ENCODE data around the gene CDH4. TPM values are rescaled to one million over a fixed set of nuclear protein-coding genes. Genes with fewer than 3 reads are reported as not detected.

Gene CDH4
- total RNA-seq, 1 experiment from 2014 or later: not detected

DNA sequence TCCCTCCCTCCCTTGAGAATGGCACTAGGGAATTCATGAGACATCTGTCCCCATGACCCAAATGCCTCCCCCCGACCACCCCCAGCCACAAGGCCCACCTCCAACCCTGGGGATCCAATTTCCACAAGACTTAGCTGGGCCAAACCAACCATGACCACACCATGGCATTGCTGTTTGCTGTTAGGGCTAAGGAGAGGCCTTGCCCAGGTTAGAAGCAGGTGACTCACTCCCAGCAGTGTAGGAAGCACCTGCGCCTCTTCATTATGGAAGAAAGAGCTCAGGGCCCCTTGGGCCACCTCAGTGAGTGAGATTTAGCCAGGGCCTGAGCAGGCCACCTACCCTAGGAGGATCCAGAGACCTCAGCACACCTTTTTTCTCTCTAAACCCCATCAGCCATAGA is 475.7 kb downstream of the CDH4 start:
- no peak overlapping the region for H3K4me3 ChIP-seq (ENCODE audit: low read depth in 2 of 2, low read length in 2 of 2)

DNA sequence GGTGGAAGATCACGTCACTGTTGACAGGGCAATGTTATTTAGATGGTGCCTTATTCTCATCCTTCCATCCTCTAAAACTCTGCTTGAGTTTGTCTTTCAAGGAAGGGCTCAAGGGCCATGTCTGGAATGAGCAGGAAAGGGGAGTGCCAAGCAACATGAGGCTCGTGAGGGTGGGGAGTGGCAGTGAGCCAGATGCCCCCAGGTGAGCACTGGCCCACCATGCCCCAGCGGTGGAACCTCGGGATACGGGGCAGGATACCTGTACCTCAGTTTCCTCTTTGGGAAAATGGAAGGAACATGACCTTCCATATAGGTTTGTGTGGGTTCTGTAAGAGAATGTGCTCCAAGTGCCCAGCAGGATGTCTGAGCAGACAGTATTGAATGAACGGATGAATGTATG is 476.3 kb downstream of the CDH4 start:
- DNase-seq (ENCODE audit: low read depth, low spot score): no peak
- TF ChIP-seq, protein P1, sequence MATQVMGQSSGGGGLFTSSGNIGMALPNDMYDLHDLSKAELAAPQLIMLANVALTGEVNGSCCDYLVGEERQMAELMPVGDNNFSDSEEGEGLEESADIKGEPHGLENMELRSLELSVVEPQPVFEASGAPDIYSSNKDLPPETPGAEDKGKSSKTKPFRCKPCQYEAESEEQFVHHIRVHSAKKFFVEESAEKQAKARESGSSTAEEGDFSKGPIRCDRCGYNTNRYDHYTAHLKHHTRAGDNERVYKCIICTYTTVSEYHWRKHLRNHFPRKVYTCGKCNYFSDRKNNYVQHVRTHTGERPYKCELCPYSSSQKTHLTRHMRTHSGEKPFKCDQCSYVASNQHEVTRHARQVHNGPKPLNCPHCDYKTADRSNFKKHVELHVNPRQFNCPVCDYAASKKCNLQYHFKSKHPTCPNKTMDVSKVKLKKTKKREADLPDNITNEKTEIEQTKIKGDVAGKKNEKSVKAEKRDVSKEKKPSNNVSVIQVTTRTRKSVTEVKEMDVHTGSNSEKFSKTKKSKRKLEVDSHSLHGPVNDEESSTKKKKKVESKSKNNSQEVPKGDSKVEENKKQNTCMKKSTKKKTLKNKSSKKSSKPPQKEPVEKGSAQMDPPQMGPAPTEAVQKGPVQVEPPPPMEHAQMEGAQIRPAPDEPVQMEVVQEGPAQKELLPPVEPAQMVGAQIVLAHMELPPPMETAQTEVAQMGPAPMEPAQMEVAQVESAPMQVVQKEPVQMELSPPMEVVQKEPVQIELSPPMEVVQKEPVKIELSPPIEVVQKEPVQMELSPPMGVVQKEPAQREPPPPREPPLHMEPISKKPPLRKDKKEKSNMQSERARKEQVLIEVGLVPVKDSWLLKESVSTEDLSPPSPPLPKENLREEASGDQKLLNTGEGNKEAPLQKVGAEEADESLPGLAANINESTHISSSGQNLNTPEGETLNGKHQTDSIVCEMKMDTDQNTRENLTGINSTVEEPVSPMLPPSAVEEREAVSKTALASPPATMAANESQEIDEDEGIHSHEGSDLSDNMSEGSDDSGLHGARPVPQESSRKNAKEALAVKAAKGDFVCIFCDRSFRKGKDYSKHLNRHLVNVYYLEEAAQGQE (IDR thresholded peaks at IDR 0.05; ENCODE audit: insufficient read depth in 1 of 2, low read depth in 2 of 2, low read length in 1 of 2): no peak
- TF ChIP-seq, protein P2, sequence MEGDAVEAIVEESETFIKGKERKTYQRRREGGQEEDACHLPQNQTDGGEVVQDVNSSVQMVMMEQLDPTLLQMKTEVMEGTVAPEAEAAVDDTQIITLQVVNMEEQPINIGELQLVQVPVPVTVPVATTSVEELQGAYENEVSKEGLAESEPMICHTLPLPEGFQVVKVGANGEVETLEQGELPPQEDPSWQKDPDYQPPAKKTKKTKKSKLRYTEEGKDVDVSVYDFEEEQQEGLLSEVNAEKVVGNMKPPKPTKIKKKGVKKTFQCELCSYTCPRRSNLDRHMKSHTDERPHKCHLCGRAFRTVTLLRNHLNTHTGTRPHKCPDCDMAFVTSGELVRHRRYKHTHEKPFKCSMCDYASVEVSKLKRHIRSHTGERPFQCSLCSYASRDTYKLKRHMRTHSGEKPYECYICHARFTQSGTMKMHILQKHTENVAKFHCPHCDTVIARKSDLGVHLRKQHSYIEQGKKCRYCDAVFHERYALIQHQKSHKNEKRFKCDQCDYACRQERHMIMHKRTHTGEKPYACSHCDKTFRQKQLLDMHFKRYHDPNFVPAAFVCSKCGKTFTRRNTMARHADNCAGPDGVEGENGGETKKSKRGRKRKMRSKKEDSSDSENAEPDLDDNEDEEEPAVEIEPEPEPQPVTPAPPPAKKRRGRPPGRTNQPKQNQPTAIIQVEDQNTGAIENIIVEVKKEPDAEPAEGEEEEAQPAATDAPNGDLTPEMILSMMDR (IDR thresholded peaks at IDR 0.05): no peak
- TF ChIP-seq POLR2AphosphoS5 (IDR thresholded peaks at IDR 0.05; ENCODE audit: low read depth, low read length) (no peak), SIN3A (IDR thresholded peaks at IDR 0.05; ENCODE audit: borderline replicate concordance, insufficient read depth, low read depth, low read length) (no peak), TCF7L2 (IDR thresholded peaks at IDR 0.05; ENCODE audit: low read depth, low read length) (no peak)
- no peaks in the 10 kb centered on the region for H3K4me1 ChIP-seq (ENCODE audit: control insufficient read depth, insufficient read depth, low read length)
- no TSS peak for BruUV-seq (replicated peaks)
- peaks cover 5% of the 10 kb centered on the region; the same call in 1 of the 2 replicates for H3K27me3 ChIP-seq (ENCODE audit: control insufficient read depth, insufficient read depth, low read length)
- no peaks in the 10 kb centered on the region for H3K36me3 ChIP-seq (ENCODE audit: control insufficient read depth, insufficient read depth, low read length)
- no peak for ATAC-seq
- intact Hi-C loops (cut with micrococcal nuclease; ENCODE audit: unreplicated experiment) (no loop called here), in situ Hi-C loops (cut with HindIII; ENCODE audit: low pct_unique_long_range_greater_than_20kb, low sequenced_read_pairs) (no loop called here)
- ChIA-PET POLR2A (no interaction called here), CTCF (no interaction called here)
- no peak overlapping the region for H3K4me3 ChIP-seq (ENCODE audit: low read depth in 2 of 2, low read length in 2 of 2)
- no peak overlapping the region for H3K27ac ChIP-seq (ENCODE audit: low read length)
- H3K9me3 ChIP-seq (ENCODE audit: control insufficient read depth, insufficient read depth, low read depth, low read length): no peaks in the 10 kb centered on the region

More for the DNA sequence above, 475.7 kb downstream of the CDH4 start:
- no TSS peak for BruUV-seq (replicated peaks)
- ATAC-seq (no peak), DNase-seq (ENCODE audit: low read depth, low spot score) (no peak)
- ChIA-PET CTCF (no interaction called here), POLR2A (no interaction called here)
- H3K36me3 ChIP-seq (ENCODE audit: control insufficient read depth, insufficient read depth, low read length): no peaks in the 10 kb centered on the region
- H3K4me1 ChIP-seq (ENCODE audit: control insufficient read depth, insufficient read depth, low read length): no peaks in the 10 kb centered on the region
- H3K9me3 ChIP-seq (ENCODE audit: control insufficient read depth, insufficient read depth, low read depth, low read length): no peaks in the 10 kb centered on the region
- H3K27ac ChIP-seq (ENCODE audit: low read length): no peak overlapping the region
- in situ Hi-C loops (cut with HindIII; ENCODE audit: low pct_unique_long_range_greater_than_20kb, low sequenced_read_pairs) (no loop called here), intact Hi-C loops (cut with micrococcal nuclease; ENCODE audit: unreplicated experiment) (no loop called here)
- no peak for TF ChIP-seq SIN3A (IDR thresholded peaks at IDR 0.05; ENCODE audit: borderline replicate concordance, insufficient read depth, low read depth, low read length)
- TF ChIP-seq, protein P2 (IDR thresholded peaks at IDR 0.05): no peak
- no peak for TF ChIP-seq TCF7L2 (IDR thresholded peaks at IDR 0.05; ENCODE audit: low read depth, low read length)
- TF ChIP-seq POLR2AphosphoS5 (IDR thresholded peaks at IDR 0.05; ENCODE audit: low read depth, low read length): no peak
- TF ChIP-seq, protein P1 (IDR thresholded peaks at IDR 0.05; ENCODE audit: insufficient read depth in 1 of 2, low read depth in 2 of 2, low read length in 1 of 2): no peak
- H3K27me3 ChIP-seq (ENCODE audit: control insufficient read depth, insufficient read depth, low read length): peaks cover 5% of the 10 kb centered on the region; the same call in 1 of the 2 replicates
